Prostate gland (tissue), 2 donors: Measurements from ENCODE around the gene KCND1. TPM values are rescaled to one million over a fixed set of nuclear protein-coding genes. Genes with fewer than 3 reads are reported as not detected.

Experiments
- DNase-seq: peaks from one replicate; pipeline ENCODE4 v3.0.0-alpha.2; 2019; ENCODE audit warnings: low spot score
- H3K27ac ChIP-seq, 2 donors: fragments of 200-600 bp; sonication (generic); 2 replicates each; pipeline ENCODE4 v1.5.1; 2017 to 2019
- H3K27me3 ChIP-seq: fragments of 200-600 bp; sonication (generic); replicated peaks from 2 replicates; pipeline ENCODE4 v1.5.1; 2019; ENCODE audit not compliant: insufficient read depth
- H3K36me3 ChIP-seq, 2 donors: fragments of 200-600 bp; sonication (generic); 1 replicate in 1 of 2; 2 replicates in 1 of 2; pipeline versions ENCODE4 v1.5.1 to v1.8.1; 2017 to 2019
- H3K4me1 ChIP-seq: fragments of 200-600 bp; sonication (generic); replicated peaks from 2 replicates; pipeline ENCODE4 v1.5.1; 2019
- H3K4me3 ChIP-seq, 2 donors: fragments of 200-600 bp; sonication (generic); 2 replicates each; pipeline ENCODE4 v1.5.1; 2017 to 2019
- H3K9me3 ChIP-seq: fragments of 200-600 bp; sonication (generic); 2 replicates; pipeline ENCODE4 v1.5.1; 2017
- POLR2A ChIP-seq: fragments of 450-650 bp; IDR thresholded peaks from one replicate; pipeline ENCODE4 v1.6.1; 2016; ENCODE audit warnings: antibody characterized with exemption, mild to moderate bottlenecking
- POLR2AphosphoS5 ChIP-seq: sonication (generic); formaldehyde crosslinking; IDR thresholded peaks from one replicate; pipeline ENCODE4 v1.6.1; 2017; ENCODE audit warnings: antibody characterized with exemption
- WGBS: methylation state at CpG from one replicate; pipeline ENCODE4 v1.1.5; 2018; 5-methylcytosine and 5-hydroxymethylcytosine counted together
- intact Hi-C: fragments of 100-400 bp; cut with DNase I; formaldehyde crosslinking; loops from one replicate; pipeline ENCODE4 v1.14.2; 2022
- total RNA-seq, 2 donors: library from RNA; depleted of rRNA; stranded (reverse); fragments of >200 nt; gene quantifications; one replicate each; pipeline ENCODE4 v1.1.0, GENCODE V29; 2016
- TF ChIP-seq, protein P1 (sequence below), 4 experiments: fragments of 200-600 bp in 2 of 4; fragments of 450-650 bp in 2 of 4; sonication (generic) in 2 of 4; IDR thresholded peaks; 1 replicate in 3 of 4; 2 replicates in 1 of 4; pipeline ENCODE4 v1.5.1; 2016 to 2019; ENCODE audit warnings: antibody characterized with exemption in 4 of 4, mild to moderate bottlenecking in 2 of 4, moderate library complexity in 2 of 4

Gene KCND1
- total RNA-seq, 2 donors from 2014 or later, result 0.23 to 1.9 TPM

DNA sequence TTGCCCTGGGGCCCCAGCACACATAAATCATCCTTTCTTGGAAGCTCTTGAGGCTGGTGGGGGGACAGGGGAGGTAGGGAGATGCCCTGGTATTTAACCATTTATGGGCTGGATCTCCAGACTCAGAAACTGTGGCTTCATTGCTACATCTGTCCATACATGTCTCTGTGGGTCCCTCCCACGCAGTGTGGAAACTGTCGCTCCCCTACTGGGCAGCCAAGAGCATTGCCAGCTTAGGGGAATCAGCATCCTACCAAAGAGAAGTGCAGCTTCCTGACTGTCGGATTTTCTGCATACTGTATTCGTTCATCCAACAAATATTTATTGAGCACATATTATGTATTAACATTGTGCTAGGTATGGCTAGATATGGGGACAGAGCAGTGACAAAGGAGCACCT, 26.7 kb upstream of the KCND1 start:
- H3K36me3 ChIP-seq, result no peaks in the 10 kb centered on the region
- intact Hi-C loops, result no loop called here
- no peaks in the 10 kb centered on the region for H3K27me3 ChIP-seq
- no peak for DNase-seq
- H3K4me3 ChIP-seq, result no peak overlapping the region
- H3K9me3 ChIP-seq, result no peaks in the 10 kb centered on the region
- WGBS, result 96% methylated on average over 4 of the region's 4 CpGs
- H3K4me1 ChIP-seq, result no peaks in the 10 kb centered on the region
- TF ChIP-seq POLR2AphosphoS5 (no peak), POLR2A (no peak)
- TF ChIP-seq, protein P1, sequence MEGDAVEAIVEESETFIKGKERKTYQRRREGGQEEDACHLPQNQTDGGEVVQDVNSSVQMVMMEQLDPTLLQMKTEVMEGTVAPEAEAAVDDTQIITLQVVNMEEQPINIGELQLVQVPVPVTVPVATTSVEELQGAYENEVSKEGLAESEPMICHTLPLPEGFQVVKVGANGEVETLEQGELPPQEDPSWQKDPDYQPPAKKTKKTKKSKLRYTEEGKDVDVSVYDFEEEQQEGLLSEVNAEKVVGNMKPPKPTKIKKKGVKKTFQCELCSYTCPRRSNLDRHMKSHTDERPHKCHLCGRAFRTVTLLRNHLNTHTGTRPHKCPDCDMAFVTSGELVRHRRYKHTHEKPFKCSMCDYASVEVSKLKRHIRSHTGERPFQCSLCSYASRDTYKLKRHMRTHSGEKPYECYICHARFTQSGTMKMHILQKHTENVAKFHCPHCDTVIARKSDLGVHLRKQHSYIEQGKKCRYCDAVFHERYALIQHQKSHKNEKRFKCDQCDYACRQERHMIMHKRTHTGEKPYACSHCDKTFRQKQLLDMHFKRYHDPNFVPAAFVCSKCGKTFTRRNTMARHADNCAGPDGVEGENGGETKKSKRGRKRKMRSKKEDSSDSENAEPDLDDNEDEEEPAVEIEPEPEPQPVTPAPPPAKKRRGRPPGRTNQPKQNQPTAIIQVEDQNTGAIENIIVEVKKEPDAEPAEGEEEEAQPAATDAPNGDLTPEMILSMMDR (IDR thresholded peaks at IDR 0.05), result no peak
- H3K27ac ChIP-seq, result no peak overlapping the region

DNA sequence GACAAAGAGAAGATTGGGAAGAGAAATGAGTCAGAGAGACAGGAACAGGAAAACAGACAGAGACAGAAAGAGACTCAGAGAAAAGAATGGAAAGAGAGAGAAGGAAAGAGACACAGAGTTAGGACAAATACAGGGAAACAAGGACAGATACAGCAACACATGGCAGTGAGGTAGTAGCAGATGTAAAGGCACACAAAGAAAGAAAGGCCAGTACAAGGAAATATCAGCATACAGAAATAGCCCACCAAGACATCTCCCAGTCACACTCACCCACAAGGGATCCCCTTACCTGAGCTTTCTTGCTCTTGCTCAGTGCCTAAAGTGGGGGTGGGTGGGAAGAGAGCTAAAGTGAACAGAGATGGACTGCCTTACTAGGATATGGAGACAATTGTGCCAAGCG, 26.2 kb upstream of the KCND1 start:
- Histone ChIP-seq H3K27me3 (no peaks in the 10 kb centered on the region), H3K4me3 (no peak overlapping the region), H3K4me1 (no peaks in the 10 kb centered on the region), H3K9me3 (no peaks in the 10 kb centered on the region), H3K36me3 (no peaks in the 10 kb centered on the region), H3K27ac (no peak overlapping the region)
- 82% methylated on average over 1 of the region's 1 CpG for WGBS
- intact Hi-C loops, result no loop called here
- no peak for DNase-seq
- TF ChIP-seq, protein P1 (IDR thresholded peaks at IDR 0.05), result no peak
- TF ChIP-seq POLR2A (no peak), POLR2AphosphoS5 (no peak)

DNA sequence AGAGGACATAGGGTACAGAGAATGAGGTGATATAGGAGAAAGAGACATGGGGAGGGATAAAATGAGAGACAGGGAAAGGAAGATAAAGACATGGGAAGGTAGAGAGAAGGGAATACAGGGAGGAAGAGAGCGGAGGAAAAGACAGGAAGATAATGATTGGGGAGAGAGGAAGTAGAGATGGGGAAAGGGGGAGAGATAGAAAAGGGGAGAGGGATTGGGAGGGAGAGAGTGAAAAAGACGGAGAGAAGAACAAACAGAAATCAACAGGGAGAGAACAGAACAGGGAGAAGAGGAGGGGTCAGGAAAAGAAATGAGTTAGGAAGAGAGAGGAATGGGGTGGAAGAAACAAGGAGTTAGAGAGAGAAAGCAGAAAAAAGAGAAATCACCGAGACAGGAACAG, 25.8 kb upstream of the KCND1 start:
- no peaks in the 10 kb centered on the region for H3K9me3 ChIP-seq
- H3K27ac ChIP-seq, result no peak overlapping the region
- no peaks in the 10 kb centered on the region for H3K27me3 ChIP-seq
- TF ChIP-seq, protein P1 (IDR thresholded peaks at IDR 0.05), result no peak
- no peak for TF ChIP-seq POLR2A
- TF ChIP-seq POLR2AphosphoS5, result no peak
- 94% methylated on average over 3 of the region's 3 CpGs for WGBS
- intact Hi-C loops, result no loop called here
- no peaks in the 10 kb centered on the region for H3K36me3 ChIP-seq
- no peaks in the 10 kb centered on the region for H3K4me1 ChIP-seq
- DNase-seq, result no peak
- no peak overlapping the region for H3K4me3 ChIP-seq

DNA sequence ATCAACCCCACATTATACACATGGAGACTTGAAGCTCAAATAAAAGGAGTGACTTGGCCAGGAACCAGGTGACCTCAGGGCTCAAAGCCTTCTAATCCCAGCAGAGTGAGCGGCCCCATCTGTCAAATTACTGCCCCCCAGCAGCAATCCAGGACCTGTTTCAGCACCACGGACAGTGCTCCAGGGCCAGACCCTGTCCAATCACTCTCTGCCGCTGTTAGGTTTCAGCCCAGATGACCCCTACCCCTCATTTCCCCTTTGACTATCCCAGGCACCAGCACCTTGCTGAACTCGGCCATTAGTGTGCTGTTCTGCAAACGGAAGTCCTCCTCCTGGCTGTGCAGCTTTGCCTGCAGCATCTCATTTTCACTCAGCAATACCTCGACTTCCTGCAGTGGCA, 25.3 kb upstream of the KCND1 start:
- Histone ChIP-seq H3K4me3 (no peak overlapping the region), H3K27me3 (no peaks in the 10 kb centered on the region), H3K27ac (no peak overlapping the region), H3K4me1 (no peaks in the 10 kb centered on the region), H3K36me3 (no peaks in the 10 kb centered on the region), H3K9me3 (no peaks in the 10 kb centered on the region)
- WGBS, result 73% methylated on average over 6 of the region's 6 CpGs
- TF ChIP-seq POLR2AphosphoS5 (no peak), POLR2A (no peak)
- TF ChIP-seq, protein P1 (IDR thresholded peaks at IDR 0.05), result no peak
- intact Hi-C loops, result no loop called here
- DNase-seq, result no peak

DNA sequence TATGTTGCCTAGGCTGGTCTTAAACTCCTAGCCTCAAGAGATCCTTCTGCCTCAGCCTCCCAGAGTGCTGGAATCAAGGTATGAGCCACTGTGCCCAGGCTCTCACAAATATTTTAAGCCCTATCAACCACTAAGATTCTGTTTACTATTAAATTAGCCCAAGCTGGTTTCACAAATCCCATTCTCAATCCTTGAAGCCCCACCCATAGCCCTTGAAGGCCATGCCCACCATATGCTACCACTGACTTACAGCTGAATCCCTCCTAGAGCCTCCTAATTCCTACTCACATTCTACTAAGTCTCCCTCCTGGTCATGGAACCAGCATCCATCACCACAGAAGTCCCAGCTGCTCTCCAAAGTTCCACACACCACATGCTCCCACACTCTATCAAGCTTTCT, 20.7 kb upstream of the KCND1 start:
- no peak overlapping the region for H3K4me3 ChIP-seq
- H3K27ac ChIP-seq, result no peak overlapping the region
- DNase-seq, result no peak
- H3K9me3 ChIP-seq, result no peaks in the 10 kb centered on the region
- no peak for TF ChIP-seq POLR2AphosphoS5
- TF ChIP-seq POLR2A, result no peak
- TF ChIP-seq, protein P1 (IDR thresholded peaks at IDR 0.05), result no peak
- H3K36me3 ChIP-seq, result no peaks in the 10 kb centered on the region
- no peaks in the 10 kb centered on the region for H3K4me1 ChIP-seq
- intact Hi-C loops, result no loop called here
- H3K27me3 ChIP-seq, result no peaks in the 10 kb centered on the region
